Colonic mucosa (tissue), 4 donors: ENCODE measurements around the gene CPZ. TPM values are rescaled to one million over a fixed set of nuclear protein-coding genes. Genes with fewer than 3 reads are reported as not detected.

Source experiments
- DNase-seq: peaks from one replicate; pipeline ENCODE4 v3.0.0-alpha.2; 2020
- H3K27ac ChIP-seq: fragments of 200-600 bp; one replicate; pipeline ENCODE4 v1.8.0; 2021
- H3K27me3 ChIP-seq: fragments of 200-600 bp; one replicate; pipeline ENCODE4 v1.8.0; 2021
- H3K36me3 ChIP-seq: fragments of 200-600 bp; one replicate; pipeline ENCODE4 v1.8.0; 2021
- H3K4me1 ChIP-seq: fragments of 200-600 bp; one replicate; pipeline ENCODE4 v1.8.0; 2021; ENCODE audit warnings: mild to moderate bottlenecking
- H3K4me3 ChIP-seq: fragments of 200-600 bp; one replicate; pipeline ENCODE4 v1.8.0; 2021
- H3K9ac ChIP-seq, 2 donors: one replicate each; pipeline ENCODE4 v1.7.0; 2013; ENCODE audit warnings: control low read depth in 2 of 2, low read depth in 2 of 2, low read length in 2 of 2
- H3K9me3 ChIP-seq: fragments of 200-600 bp; one replicate; pipeline ENCODE4 v1.8.0; 2021
- intact Hi-C: fragments of 100-400 bp; cut with DNase I; formaldehyde crosslinking; loops from one replicate; pipeline ENCODE4 v1.14.1; 2022
- total RNA-seq, 2 donors: library from RNA; stranded (reverse); fragmentation: NEBNext Ultra II Directional in 1 of 2; extraction: Animal tissue kit (Norgen Biotek cat#: 25700) in 1 of 2; gene quantifications; one replicate each; pipeline ENCODE4 v1.2.1, GENCODE V29; 2021
- TF ChIP-seq, protein P1 (sequence below): fragments of 200-600 bp; IDR thresholded peaks from one replicate; pipeline ENCODE4 v1.8.0; 2022; ENCODE audit warnings: antibody characterized with exemption, mild to moderate bottlenecking
- donor health status: healthy.
- donor health status: DM: no; HTN: no; CAD: no.
- donor health status: DM: no; HTN: no; CAD: no.

CPZ gene
- total RNA-seq, 2 donors from 2014 or later, result 1.2 to 1.5 TPM

DNA sequence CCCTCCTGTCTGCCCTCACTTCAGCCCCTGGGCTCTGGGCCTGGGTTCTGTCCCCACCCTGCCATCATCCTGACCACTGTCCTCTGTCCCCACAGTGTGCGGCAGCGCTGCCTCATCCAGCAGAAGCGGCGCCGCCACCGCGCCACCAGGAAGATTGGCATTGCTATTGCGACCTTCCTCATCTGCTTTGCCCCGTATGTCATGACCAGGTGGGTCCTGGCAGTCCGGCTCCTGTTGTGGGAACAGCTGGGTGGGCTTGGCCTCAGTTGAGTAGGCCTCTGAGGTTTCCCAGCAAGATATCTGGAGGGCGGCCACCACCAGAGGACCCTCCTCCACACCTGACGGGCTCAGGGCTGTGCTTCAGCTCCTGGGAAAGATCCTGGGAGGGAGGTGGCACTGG lies 10.1 kb upstream of the CPZ start:
- intact Hi-C loops, result no loop called here
- TF ChIP-seq, protein P1, sequence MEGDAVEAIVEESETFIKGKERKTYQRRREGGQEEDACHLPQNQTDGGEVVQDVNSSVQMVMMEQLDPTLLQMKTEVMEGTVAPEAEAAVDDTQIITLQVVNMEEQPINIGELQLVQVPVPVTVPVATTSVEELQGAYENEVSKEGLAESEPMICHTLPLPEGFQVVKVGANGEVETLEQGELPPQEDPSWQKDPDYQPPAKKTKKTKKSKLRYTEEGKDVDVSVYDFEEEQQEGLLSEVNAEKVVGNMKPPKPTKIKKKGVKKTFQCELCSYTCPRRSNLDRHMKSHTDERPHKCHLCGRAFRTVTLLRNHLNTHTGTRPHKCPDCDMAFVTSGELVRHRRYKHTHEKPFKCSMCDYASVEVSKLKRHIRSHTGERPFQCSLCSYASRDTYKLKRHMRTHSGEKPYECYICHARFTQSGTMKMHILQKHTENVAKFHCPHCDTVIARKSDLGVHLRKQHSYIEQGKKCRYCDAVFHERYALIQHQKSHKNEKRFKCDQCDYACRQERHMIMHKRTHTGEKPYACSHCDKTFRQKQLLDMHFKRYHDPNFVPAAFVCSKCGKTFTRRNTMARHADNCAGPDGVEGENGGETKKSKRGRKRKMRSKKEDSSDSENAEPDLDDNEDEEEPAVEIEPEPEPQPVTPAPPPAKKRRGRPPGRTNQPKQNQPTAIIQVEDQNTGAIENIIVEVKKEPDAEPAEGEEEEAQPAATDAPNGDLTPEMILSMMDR, result no peak
- no peaks in the 10 kb centered on the region for H3K27me3 ChIP-seq
- H3K4me1 ChIP-seq, result no peaks in the 10 kb centered on the region
- no peak overlapping the region for H3K4me3 ChIP-seq
- H3K9me3 ChIP-seq, result no peaks in the 10 kb centered on the region
- H3K36me3 ChIP-seq, result no peaks in the 10 kb centered on the region
- H3K9ac ChIP-seq, result no peak overlapping the region
- DNase-seq, result no peak
- H3K27ac ChIP-seq, result no peak overlapping the region

- Histone ChIP-seq H3K4me1 (no peaks in the 10 kb centered on the region), H3K27ac (no peak overlapping the region), H3K36me3 (no peaks in the 10 kb centered on the region), H3K27me3 (no peaks in the 10 kb centered on the region), H3K9me3 (no peaks in the 10 kb centered on the region), H3K4me3 (no peak overlapping the region), H3K9ac (no peak overlapping the region)
- TF ChIP-seq, protein P1, result no peak
- intact Hi-C loops, result no loop called here
- DNase-seq, result no peak
Observed at GRCh38 chr4:8582941-8583654, 9.5 kb upstream of the CPZ start.

DNA sequence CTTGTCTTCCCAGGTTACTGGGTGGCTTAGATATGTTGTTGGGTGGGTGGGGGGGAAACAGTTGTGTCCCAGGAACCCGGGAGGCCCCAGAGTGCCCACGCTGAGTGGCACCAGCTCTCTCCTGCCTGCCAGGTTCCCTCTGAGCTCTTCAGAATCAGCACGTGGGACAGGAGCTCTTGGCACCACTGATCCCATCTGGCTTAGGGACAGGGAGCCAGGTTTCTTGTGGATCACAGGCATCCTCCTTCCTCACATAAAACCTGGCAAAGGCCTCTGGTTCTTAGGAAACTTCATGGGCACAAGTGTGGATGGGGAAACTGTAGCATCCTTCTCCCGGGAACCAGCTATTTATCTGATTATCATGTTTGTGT lies 8.9 kb upstream of the CPZ start:
- no peaks in the 10 kb centered on the region for H3K9me3 ChIP-seq
- H3K27me3 ChIP-seq, result no peaks in the 10 kb centered on the region
- no peak overlapping the region for H3K4me3 ChIP-seq
- TF ChIP-seq, protein P1, result no peak
- no peak for DNase-seq
- no peak overlapping the region for H3K27ac ChIP-seq
- H3K9ac ChIP-seq, result no peak overlapping the region
- H3K36me3 ChIP-seq, result no peaks in the 10 kb centered on the region
- H3K4me1 ChIP-seq, result no peaks in the 10 kb centered on the region
- intact Hi-C loops, result no loop called here

GRCh38 chr4:8585186-8585585 lies 7.4 kb upstream of the CPZ start:
- no peaks in the 10 kb centered on the region for H3K4me1 ChIP-seq
- no peaks in the 10 kb centered on the region for H3K9me3 ChIP-seq
- DNase-seq, result no peak
- H3K27me3 ChIP-seq, result no peaks in the 10 kb centered on the region
- H3K9ac ChIP-seq, result no peak overlapping the region
- no peak overlapping the region for H3K4me3 ChIP-seq
- TF ChIP-seq, protein P1, result no peak
- H3K36me3 ChIP-seq, result no peaks in the 10 kb centered on the region
- H3K27ac ChIP-seq, result no peak overlapping the region
- intact Hi-C loops, result no loop called here

- H3K4me1 ChIP-seq, result no peaks in the 10 kb centered on the region
- no peak overlapping the region for H3K4me3 ChIP-seq
- H3K36me3 ChIP-seq, result no peaks in the 10 kb centered on the region
- no peaks in the 10 kb centered on the region for H3K9me3 ChIP-seq
- intact Hi-C loops, result no loop called here
- no peak overlapping the region for H3K27ac ChIP-seq
- TF ChIP-seq, protein P1, result no peak
- no peak for DNase-seq
- no peaks in the 10 kb centered on the region for H3K27me3 ChIP-seq
- no peak overlapping the region for H3K9ac ChIP-seq
Observed at GRCh38 chr4:8585721-8586212, 6.8 kb upstream of the CPZ start.
